Small intestine (tissue), 7 donors: Measurements from ENCODE around the gene RTL5. TPM values are rescaled to one million over a fixed set of nuclear protein-coding genes. Genes with fewer than 3 reads are reported as not detected.

Source experiments
- DNase-seq, 2 donors: peaks; one replicate each; pipeline versions ENCODE4 v3.0.0 to v3.0.0-alpha.2; 2013
- FAIRE-seq: peaks from 2 replicates; lab custom pipeline; 2012; peaks lifted over from hg19 to GRCh38; lab: Jason Lieb, UNC
- H3K27ac ChIP-seq, 3 donors: one replicate each; pipeline ENCODE4 v1.5.1; 2013; ENCODE audit warnings: low read length in 2 of 3, mild to moderate bottlenecking in 2 of 3, control low read depth in 1 of 3, inconsistent platforms in 1 of 3, low read depth in 1 of 3, moderate library complexity in 1 of 3
- H3K27me3 ChIP-seq, 3 donors: one replicate each; pipeline ENCODE4 v1.6.1; 2013; ENCODE audit warnings: low read length in 3 of 3, inconsistent platforms in 1 of 3; ENCODE audit not compliant: control insufficient read depth in 3 of 3, insufficient read depth in 3 of 3
- H3K36me3 ChIP-seq, 3 donors: one replicate each; pipeline ENCODE4 v1.6.1; 2013; ENCODE audit warnings: low read length in 3 of 3, inconsistent platforms in 1 of 3, low read depth in 1 of 3, mild to moderate bottlenecking in 1 of 3, moderate library complexity in 1 of 3; ENCODE audit not compliant: control insufficient read depth in 3 of 3, insufficient read depth in 2 of 3
- H3K4me1 ChIP-seq, 3 donors: one replicate each; pipeline ENCODE4 v1.6.1; 2013; ENCODE audit warnings: low read length in 2 of 3, inconsistent platforms in 1 of 3, low read depth in 1 of 3, mild to moderate bottlenecking in 1 of 3, moderate library complexity in 1 of 3; ENCODE audit not compliant: control insufficient read depth in 3 of 3, insufficient read depth in 2 of 3
- H3K4me3 ChIP-seq, 3 donors: one replicate each; pipeline ENCODE4 v1.5.1; 2013; ENCODE audit warnings: low read length in 3 of 3, control low read depth in 1 of 3, inconsistent platforms in 1 of 3, low read depth in 1 of 3, mild to moderate bottlenecking in 1 of 3, moderate library complexity in 1 of 3
- H3K9me3 ChIP-seq, 2 donors: one replicate each; pipeline ENCODE4 v1.6.1; 2013; ENCODE audit warnings: low read depth in 1 of 2, low read length in 1 of 2; ENCODE audit not compliant: control insufficient read depth in 2 of 2, insufficient read depth in 1 of 2
- WGBS, 3 donors: extraction: QIAGEN DNeasy Blood & Tissue Kit; methylation state at CpG; one replicate each; pipeline ENCODE4 v1.1.7; 2013; 5-methylcytosine and 5-hydroxymethylcytosine counted together
- polyA plus RNA-seq, 4 donors: library from polyadenylated mRNA; stranded (reverse) in 3 of 4; unstranded in 1 of 4; fragments of 200-250 nt in 3 of 4; fragments of 120-200 nt in 1 of 4; gene quantifications; one replicate each; pipeline versions ENCODE4 v1.2.1 to v1.2.3, GENCODE V29; 2013
- donor health status: healthy with polysubstance abuse.
- donor health status: control.
- donor health status: control.
- donor health status: Bipolar disorder and iron deficiency.
- donor health status: healthy.

The RTL5 gene
- polyA plus RNA-seq, 4 donors = 0.22 to 4.6 (median 1.1) TPM

DNA sequence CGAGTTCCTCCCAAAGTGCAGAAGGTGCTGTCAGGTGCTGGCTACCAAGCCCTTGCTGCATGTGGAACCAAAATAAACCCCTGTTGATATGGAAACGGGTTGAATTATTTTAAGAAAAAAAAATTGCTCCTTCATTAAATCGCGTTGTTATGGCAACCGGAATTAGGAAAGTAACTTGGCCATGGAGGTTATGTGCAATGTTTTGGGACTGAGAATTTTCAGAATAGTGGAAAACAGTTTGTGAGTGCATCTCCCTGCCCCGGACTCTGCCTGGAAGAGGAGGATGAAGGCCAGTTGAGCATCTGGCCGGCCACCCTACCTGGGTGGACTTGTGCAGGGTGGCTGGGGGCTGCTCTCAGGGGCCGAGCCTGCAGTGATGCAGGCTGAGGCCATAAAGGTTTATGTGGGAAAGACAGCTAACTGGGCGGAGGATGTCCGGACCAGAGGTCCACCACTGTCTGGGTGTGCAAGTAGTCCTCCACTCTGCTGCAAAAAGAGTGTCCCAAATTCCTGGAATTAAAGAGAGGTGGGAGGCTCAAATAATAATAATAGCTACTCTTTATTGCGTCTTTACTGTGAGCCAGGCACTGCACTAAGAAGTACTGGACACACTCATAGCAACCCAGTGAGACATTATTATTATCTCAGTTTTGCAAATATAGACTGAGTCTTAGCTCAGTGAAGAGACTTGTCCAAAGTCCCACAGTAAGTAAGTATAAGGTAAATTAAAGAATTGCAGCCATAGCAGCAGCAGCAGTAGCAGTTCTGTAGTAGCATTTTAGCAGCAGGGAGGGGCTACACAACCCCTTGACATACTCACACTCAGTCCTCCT, 20.6 kb downstream of the RTL5 start:
- no peak for FAIRE-seq
- no peaks in the 10 kb centered on the region for H3K36me3 ChIP-seq
- WGBS, 3 donors = 80 to 89% (median 85%) methylated on average over 11 of the region's 11 CpGs
- H3K4me1 ChIP-seq = peaks cover 0 to 55% (median 3%) of the 10 kb centered on the region in 3 donors
- H3K27me3 ChIP-seq = no peaks in the 10 kb centered on the region
- H3K27ac ChIP-seq = peak overlapping the region in 1 of 3 donors; percentile 70
- no peaks in the 10 kb centered on the region for H3K9me3 ChIP-seq
- no peak overlapping the region for H3K4me3 ChIP-seq
- no peak for DNase-seq

DNA sequence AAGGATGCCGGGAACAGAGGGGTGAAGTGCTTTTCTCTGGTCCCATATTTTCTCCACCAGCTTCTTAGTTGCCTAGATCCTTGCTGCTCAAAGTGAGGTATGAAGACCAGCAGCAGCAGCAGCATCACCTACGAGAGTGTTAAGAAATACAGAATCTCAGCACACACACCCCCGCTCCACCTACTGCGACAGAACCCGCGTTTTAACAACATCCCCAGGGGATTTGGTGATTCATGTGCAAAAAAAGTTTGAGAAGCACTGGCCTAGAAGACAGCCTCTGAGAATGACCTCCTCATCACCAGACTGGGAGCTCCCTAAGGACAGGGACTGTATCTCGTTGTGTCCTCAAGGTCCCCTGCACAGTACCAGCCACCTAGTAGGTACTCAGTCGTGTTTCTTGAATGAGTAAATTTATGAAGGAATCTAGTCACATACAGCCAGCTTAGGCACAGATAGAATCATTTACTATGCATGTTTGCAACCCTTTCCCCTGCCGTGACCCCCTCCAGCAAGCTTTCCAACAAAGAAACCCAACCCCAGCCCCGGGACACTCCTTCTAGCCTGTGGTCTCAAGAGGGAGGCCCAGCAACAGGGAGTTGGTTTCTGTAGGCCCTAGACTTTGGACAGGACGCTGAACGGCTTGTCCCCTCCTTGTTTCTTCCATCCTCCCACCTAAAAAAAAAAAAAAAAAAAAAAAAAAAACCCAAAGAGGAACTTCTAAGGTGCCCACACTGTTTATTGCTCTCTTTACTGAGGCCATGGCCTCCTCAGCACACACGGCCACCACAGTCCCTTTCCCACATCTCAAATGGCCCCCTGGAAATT, 21.5 kb downstream of the RTL5 start:
- Histone ChIP-seq H3K4me1 (peaks cover 0 to 49% (median 3%) of the 10 kb centered on the region in 3 donors), H3K36me3 (no peaks in the 10 kb centered on the region), H3K27me3 (no peaks in the 10 kb centered on the region), H3K27ac (peak overlapping the region in 1 of 3 donors; percentile 70), H3K4me3 (no peak overlapping the region), H3K9me3 (no peaks in the 10 kb centered on the region)
- FAIRE-seq (no peak), DNase-seq (peak in 1 of 2 donors; percentile 67)
- WGBS, 3 donors = 57 to 59% (median 57%) methylated on average over 13 of the region's 13 CpGs

DNA sequence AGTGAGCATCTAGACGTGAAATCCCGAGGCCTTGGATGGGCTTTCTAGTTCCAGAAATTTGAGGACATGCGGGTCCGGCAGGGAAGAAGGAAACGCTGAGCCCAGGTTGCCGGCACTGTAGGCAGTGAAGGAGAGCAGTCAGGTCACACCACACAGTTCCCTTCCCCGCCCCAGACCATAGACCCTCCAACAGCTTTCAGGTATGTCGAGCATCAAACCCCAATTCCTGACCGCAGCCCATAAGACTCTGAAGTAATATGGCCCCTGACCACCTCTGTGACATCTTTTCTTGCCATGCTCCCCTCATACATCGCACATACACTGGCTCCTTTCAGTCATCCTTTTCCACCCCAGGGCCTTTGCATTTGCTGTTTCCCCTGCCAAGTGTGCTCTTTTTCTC, 23.0 kb downstream of the RTL5 start:
- 90 to 100% (median 96%) methylated on average over 10 of the region's 10 CpGs for WGBS, 3 donors
- peaks cover 0 to 48% (median 0%) of the 10 kb centered on the region in 3 donors for H3K4me1 ChIP-seq
- no peak for FAIRE-seq

DNA sequence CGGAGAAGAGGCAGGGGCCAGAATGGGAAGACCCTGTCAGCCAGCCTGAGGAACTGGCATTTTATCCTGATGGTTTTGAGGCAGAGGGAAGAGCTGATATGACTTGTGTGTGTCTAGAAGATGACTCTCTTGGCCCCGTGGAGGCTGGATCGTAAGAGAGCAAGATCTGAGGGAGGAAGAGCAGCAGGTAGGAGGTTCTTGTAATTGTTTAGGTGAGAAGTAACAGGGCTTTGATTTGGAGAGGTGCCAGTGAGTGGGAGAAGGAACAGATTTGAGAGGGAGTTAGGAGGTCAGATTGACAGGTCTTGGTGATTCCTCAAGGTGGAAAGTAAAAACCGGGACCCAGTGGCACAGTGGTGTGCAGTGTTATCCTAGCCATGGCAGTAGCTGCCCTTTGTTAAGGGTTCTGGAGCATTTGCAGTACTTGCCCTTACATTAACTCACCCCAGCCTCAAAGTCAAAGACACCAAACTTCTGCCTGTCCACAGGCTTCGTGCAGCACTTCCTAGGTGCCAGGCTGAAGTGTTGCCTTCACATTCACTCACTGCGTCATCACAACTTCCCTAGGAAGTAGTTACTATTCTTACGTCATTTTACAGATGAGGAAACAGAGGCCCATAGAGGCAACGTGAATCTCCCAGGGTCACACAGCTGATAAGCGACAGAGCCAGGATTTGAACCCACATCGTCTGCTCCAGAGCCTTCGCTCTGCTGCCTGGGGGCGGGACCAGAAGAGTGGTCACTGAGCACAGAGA, 23.7 kb downstream of the RTL5 start:
- Histone ChIP-seq H3K36me3 (no peaks in the 10 kb centered on the region), H3K27ac (no peak overlapping the region), H3K9me3 (no peaks in the 10 kb centered on the region), H3K4me3 (no peak overlapping the region), H3K27me3 (peaks cover 0 to 4% (median 0%) of the 10 kb centered on the region in 3 donors), H3K4me1 (peaks cover 0 to 48% (median 0%) of the 10 kb centered on the region in 3 donors)
- DNase-seq = no peak
- no peak for FAIRE-seq
- WGBS, 3 donors = 82 to 91% (median 90%) methylated on average over 12 of the region's 12 CpGs

More for the DNA sequence above, 23.0 kb downstream of the RTL5 start:
- peak overlapping the region in 1 of 3 donors; percentile 70 for H3K27ac ChIP-seq
- H3K36me3 ChIP-seq = no peaks in the 10 kb centered on the region
- peaks cover 0 to 2% (median 0%) of the 10 kb centered on the region in 3 donors for H3K27me3 ChIP-seq
- no peaks in the 10 kb centered on the region for H3K9me3 ChIP-seq
- no peak for DNase-seq
- no peak overlapping the region for H3K4me3 ChIP-seq

DNA sequence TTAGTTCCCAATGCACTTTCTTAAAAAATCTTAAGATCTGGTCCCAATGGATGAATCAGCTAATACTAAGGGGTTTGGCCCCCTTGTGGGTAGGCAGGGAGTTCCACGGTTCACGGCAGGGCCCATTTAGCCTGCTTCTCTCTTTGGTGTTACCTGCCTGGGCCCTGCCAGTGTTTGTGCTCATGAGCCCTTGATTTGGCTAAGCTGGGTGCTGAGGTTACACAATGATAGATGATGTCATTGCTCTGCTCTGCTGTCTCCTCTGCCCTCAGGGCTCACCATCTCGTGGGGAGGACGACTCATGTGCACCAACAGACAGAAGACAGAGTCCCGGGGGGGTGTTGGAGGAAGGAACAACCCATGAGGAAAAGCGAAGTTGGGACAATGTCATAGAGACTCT, 24.4 kb downstream of the RTL5 start:
- no peak for FAIRE-seq
- peaks cover 0 to 50% (median 0%) of the 10 kb centered on the region in 3 donors for H3K4me1 ChIP-seq
- DNase-seq = no peak
- H3K27me3 ChIP-seq = peaks cover 0 to 4% (median 0%) of the 10 kb centered on the region in 3 donors
- no peak overlapping the region for H3K4me3 ChIP-seq
- 69 to 82% (median 80%) methylated on average over 6 of the region's 6 CpGs for WGBS, 3 donors
- no peaks in the 10 kb centered on the region for H3K9me3 ChIP-seq
- no peak overlapping the region for H3K27ac ChIP-seq
- no peaks in the 10 kb centered on the region for H3K36me3 ChIP-seq

DNA sequence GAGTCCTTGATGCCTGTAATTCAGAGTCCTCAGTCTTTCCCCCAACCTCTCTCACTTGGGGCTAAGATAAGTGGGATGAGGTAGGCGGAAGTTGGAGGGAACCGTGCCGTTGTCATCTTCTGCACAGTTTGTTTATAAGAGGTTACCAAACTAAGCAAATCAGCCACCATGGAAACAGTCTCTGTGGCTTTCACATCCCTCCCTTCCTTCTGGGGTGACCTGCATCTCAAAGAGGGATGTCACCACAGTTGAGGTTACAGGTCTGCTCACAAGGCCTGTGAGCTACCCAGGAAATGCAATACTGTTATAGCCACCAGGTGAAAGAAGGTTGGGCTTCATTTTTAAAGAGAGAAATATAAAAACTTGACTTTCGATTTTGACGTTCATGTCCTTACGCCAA, 26.3 kb downstream of the RTL5 start:
- Histone ChIP-seq H3K36me3 (no peaks in the 10 kb centered on the region), H3K27me3 (peaks cover 0 to 4% (median 0%) of the 10 kb centered on the region in 3 donors), H3K9me3 (no peaks in the 10 kb centered on the region), H3K27ac (no peak overlapping the region), H3K4me1 (peaks cover 0 to 38% (median 0%) of the 10 kb centered on the region in 3 donors), H3K4me3 (no peak overlapping the region)
- FAIRE-seq (no peak), DNase-seq (no peak)
- 63 to 69% (median 66%) methylated on average over 6 of the region's 6 CpGs for WGBS, 3 donors

DNA sequence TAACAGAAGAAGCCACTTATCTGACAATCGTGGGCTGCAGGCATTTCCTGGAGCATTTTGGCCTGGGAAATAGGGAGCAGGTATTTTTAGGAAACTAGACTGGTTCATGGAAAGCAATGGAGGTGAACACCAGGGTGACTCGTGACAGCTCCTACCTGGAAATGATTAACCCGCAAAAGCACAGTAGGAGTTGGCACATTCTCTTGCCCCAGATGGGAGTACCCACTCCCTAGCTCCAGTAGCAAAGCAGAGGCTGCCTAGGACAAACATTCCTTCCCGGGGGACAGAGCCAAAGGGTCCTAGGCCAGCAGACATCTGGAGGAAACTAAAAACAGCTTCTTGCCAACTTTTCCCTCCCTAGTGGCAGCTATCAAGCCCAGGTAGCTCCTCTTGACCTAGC, 29.0 kb downstream of the RTL5 start:
- peaks cover 0 to 4% (median 0%) of the 10 kb centered on the region in 3 donors for H3K27me3 ChIP-seq
- FAIRE-seq (no peak), DNase-seq (peak; percentile 31 to 60)
- no peak overlapping the region for H3K4me3 ChIP-seq
- no peaks in the 10 kb centered on the region for H3K36me3 ChIP-seq
- H3K9me3 ChIP-seq = no peaks in the 10 kb centered on the region
- peaks cover 0 to 24% (median 0%) of the 10 kb centered on the region in 3 donors for H3K4me1 ChIP-seq
- 31 to 49% (median 37%) methylated on average over 4 of the region's 4 CpGs for WGBS, 3 donors
- H3K27ac ChIP-seq = peak overlapping the region in 1 of 3 donors; percentile 58

DNA sequence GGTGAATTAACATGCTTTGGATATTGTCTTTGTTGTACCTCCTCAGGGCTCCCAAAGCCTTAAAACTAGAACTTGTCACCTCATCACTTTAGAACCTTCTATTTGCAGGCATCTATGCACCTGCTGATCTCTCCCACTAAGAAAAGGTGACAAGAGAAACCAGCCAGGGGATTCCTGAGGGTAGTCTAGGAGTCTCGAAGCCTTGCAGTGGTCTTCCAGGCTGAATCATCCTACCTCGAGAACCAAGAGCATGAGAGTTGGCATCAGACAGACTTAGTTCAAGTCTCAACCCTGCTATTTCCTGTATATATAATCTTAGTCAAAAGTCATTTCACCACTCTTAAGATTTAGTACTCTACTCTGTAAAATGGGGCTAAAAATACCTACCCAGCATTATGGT, 29.6 kb downstream of the RTL5 start:
- Histone ChIP-seq H3K27ac (no peak overlapping the region), H3K4me3 (no peak overlapping the region), H3K4me1 (peaks cover 0 to 24% (median 0%) of the 10 kb centered on the region in 3 donors), H3K9me3 (no peaks in the 10 kb centered on the region), H3K36me3 (no peaks in the 10 kb centered on the region), H3K27me3 (peaks cover 0 to 4% (median 0%) of the 10 kb centered on the region in 3 donors)
- DNase-seq = no peak
- FAIRE-seq = no peak
- WGBS, 3 donors = 63 to 82% (median 82%) methylated on average over 2 of the region's 2 CpGs
